ENCODE data around the gene LPCAT3.

Gene LPCAT3

GRCh38 chr12:6963791-6964413 is 54.4 kb downstream of the LPCAT3 start:
- no peak for DNase-seq (ENCODE audit: low read depth)

DNA sequence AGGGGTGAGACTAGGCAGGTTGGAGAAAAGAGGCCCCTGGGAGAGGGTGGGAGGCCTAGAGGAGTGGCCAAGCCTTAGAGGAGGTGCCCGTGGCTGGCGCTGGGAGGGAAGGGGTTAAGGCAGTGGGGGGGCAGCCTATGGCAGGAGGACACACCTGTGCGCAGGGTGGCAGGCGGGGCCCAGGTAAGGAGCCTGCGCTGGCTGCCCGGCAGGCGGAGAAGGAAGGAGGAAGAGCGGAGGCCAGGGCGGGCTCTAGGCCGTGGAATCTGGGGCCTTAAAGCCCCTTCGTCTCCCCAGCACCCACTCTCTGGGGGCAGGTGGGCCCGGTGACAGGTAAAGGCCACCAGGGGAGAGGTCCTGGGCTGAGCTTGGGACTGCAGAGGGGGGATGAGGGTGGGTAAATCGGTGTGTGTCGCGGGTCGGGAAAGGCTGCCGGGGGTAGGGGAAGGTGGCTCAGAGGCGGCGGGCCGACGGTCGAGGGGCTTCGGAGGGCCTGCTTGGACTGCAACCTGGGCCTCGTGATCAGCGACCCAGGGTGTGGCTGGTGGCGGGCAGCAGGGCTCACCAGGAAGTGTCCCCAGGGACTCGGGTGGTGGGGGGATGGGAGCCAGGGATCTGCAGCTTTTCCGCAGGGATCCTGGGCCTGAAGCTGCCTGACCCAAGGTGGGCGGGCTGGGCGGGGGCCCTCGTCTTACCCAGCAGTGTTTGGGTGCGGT is 55.1 kb downstream of the LPCAT3 start:
- no peak for DNase-seq (ENCODE audit: low read depth)

DNA sequence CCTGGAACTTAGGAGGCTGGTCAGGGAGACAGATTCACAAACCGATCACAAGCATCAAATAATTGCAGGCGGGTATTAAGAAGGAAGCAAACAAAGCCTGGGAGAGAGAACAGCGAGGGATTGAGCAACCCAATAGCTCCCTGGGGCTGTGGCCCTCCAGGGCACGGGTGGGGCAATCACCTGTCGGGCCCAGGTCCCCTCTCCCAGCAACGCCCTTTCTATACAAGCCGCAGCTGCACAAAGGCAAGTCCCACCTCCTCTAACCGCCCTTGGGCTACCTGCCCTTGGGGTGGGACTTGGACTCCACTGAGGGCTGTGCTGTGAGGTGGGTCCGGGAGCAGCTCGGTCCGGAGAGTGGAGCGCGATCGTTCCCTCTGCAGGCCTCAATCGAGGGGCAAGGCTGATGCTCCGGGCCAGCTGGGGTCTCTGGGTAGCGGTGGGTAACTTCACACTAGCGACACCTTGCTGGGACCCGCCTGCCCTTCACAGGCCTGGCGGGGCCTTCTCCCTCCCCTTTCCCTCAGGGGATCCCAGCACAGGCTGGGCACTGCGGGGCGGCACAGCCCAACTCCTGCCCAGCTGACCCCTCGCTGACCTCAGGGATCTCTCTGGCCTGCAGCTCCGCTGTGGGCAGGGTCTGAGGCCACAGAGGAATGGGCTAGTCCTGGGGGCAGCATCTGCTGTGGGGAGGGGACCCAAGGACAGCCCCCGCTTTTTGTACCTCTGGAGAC is 55.8 kb downstream of the LPCAT3 start:
- no peak for DNase-seq (ENCODE audit: low read depth)

DNA sequence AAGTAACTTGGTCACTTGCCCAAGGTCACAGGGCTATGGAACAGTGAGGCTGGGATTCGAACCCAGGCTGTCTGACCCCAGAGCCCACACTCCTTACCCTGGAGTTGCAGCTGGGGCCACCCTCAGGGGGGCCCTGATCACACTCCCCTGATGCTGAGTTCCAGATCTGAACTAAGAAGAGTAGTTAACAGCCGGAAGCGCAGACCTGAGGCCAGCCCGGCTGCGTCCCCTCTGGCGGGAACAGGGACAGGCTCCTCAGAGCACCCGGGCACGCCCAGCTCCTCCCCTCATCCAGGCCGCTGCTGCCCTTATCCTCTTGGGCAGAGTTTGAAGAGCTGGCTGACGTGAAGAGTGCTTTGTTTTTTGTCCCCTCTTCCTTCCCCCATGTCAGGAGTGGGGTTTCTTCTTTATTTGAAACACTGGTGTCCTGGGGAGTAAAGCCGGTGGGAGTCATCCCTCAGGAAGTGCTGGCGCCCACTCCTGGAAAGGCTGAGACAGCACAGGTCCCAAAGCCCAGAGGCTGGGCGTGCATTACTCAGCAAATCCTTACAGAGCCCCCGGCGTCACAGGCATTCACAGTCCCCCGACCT is 56.5 kb downstream of the LPCAT3 start:
- DNase-seq (ENCODE audit: low read depth): no peak

DNA sequence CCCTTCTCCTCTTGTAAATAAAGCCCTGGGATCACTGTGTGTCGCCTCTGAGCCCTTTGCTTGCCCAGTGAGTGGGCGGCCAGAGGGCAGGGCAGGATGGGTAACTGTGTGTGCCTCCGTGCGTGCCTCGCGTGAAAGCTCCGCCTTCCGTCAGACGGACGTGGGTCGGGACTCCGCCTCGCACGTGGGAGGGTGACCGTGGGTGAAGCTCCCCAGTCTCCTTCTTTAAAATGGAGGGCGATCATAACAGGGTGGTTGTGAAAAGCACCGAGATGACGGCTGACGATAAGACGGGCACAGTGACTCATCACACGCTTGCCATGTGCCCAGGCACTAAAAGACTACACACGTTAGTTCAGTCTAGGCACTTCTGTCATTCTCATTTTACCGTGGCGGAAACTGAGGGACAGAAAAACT is 57.0 kb downstream of the LPCAT3 start:
- DNase-seq (ENCODE audit: low read depth): peak; percentile 89

GRCh38 chr12:6960593-6961277 is 57.5 kb downstream of the LPCAT3 start:
- no peak for DNase-seq (ENCODE audit: low read depth)

GRCh38 chr12:6959805-6960592 is 58.3 kb downstream of the LPCAT3 start:
- no peak for DNase-seq (ENCODE audit: low read depth)

DNA sequence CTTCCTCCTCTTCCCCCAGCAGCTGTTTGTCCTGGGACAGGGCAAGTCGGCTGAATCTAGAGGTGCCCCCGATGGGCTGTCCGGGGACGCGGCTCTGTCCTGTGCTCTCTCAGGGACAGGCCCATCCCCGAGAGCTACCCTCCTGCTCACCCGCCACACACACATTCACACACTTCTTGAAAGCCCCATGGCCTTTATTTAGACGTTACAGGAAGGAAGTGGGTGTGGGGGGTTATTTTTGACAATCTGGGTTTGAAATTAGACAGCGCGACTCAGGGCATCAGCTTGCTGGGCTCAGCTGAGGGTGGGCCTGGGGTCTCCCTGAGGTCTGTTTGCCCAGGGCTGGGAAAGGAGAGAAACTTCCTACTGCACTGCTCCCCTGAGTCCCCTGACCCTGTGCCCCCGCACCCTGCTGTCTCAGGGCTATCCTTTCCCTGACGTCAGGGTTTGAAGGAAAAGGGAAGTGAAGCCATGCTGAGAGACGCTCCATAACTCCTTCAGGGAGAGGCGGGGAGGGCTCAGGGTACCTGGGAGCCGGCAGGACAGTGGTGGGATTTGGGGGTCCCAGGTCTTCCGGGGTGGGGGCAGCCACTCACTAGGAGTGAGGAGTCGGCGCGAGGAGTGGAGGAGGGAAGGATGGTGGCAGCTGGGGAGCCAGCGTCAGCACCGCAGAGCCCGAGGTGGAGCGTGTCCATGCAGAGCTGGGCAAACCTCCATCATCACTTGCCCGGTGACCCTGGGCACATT is 59.0 kb downstream of the LPCAT3 start:
- DNase-seq (ENCODE audit: low read depth): no peak

- DNase-seq (ENCODE audit: low read depth): no peak
These were observed 59.6 kb downstream of the LPCAT3 start for GRCh38 chr12:6958609-6959057.

- no peak for DNase-seq (ENCODE audit: low read depth)
These were observed 60.3 kb downstream of the LPCAT3 start for GRCh38 chr12:6957741-6958608.

- no peak for DNase-seq (ENCODE audit: low read depth)
These were observed 61.0 kb downstream of the LPCAT3 start for GRCh38 chr12:6957151-6957701.

DNA sequence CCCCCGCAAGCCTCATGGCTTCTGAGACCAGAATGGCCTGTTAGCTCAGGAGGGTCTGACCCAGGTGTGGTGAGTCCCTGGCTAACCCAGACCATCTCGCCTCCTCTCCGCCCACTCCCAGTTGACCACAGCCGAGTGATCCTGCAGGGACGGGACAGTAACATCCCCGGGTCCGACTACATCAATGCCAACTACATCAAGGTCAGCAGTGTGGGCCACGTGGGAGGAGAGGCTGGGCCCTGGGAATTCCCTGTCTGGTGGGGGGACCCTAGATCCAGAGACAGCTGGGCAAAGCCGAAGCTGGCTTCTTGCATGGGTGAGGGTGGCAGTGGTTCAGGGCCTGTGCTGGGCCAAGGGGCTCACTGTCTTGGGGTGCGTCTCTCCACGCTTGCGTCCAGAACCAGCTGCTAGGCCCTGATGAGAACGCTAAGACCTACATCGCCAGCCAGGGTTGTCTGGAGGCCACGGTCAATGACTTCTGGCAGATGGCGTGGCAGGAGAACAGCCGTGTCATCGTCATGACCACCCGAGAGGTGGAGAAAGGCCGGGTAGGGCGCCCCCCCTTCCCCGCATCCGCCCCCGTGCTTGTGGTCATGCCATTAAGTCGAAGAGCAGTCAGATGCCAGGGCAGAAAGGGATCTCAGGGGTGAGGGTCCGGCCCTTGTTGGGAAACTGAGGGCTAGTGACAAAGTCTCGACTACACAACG is 62.1 kb downstream of the LPCAT3 start:
- DNase-seq (ENCODE audit: low read depth): no peak

DNA sequence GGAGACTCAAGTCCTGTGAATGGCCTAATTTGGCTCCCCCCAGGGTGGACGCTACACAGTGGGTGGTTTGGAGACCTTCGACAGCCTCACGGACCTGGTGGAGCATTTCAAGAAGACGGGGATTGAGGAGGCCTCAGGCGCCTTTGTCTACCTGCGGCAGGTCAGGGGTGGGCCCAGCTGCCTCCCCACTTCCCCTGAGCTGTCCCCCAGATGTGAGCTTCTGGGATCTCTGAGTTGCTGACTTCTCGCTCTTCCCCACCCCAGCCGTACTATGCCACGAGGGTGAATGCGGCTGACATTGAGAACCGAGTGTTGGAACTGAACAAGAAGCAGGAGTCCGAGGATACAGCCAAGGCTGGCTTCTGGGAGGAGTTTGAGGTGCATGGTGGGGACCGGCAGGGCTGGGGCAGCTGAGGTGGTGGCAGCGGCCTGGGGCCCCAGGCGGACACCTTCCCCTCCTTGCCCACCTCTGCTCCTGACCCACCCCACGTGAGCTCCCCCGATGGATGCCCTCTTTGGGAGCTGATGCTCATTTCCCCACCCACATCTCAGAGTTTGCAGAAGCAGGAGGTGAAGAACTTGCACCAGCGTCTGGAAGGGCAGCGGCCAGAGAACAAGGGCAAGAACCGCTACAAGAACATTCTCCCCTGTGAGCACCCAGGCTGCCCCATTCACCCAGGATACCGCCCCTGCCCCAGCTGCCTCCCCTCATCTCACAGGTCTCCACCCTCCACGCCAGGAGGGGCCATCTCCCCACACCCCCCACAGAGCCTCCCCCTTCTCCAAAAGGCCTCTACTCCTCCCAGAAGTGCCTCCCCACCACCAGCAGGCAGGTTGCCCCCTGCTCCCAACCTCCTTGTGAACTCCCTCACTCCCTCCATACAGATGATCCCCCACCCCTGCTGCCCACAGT is 62.9 kb downstream of the LPCAT3 start:
- DNase-seq (ENCODE audit: low read depth): no peak

GRCh38 chr12:6954316-6955107 is 63.8 kb downstream of the LPCAT3 start:
- no peak for DNase-seq (ENCODE audit: low read depth)

- DNase-seq (ENCODE audit: low read depth): peak; percentile 71
These were observed 64.6 kb downstream of the LPCAT3 start for GRCh38 chr12:6953442-6954315.

Data from activated T-cell treated with anti-CD3 and anti-CD28 coated beads for 48 hours (primary cell).